A549 (cell line): ENCODE data around the gene HCFC1R1.

ENCODE experiments used
- EP300 ChIP-seq, 2 experiments: fragments of >200 bp; sonication (Bioruptor Twin); formaldehyde crosslinking; IDR thresholded peaks; 2 replicates in 1 of 2; 3 replicates in 1 of 2; pipeline ENCODE4 v1.6.1; 2016 to 2017
- MAZ ChIP-seq: fragments of 150-350 bp; IDR thresholded peaks from 2 replicates; pipeline ENCODE4 v1.6.1; 2014; ENCODE audit warnings: antibody characterized with exemption, low read depth, low read length, borderline replicate concordance
- MYC ChIP-seq: IDR thresholded peaks from 2 replicates; pipeline ENCODE4 v1.6.1; 2012; ENCODE audit warnings: mild to moderate bottlenecking, inconsistent platforms, low read length, improper control_type of control experiment, borderline replicate concordance
- TF ChIP-seq, protein P1 (sequence below): fragments of >200 bp; sonication (Bioruptor Twin); formaldehyde crosslinking; IDR thresholded peaks from 3 replicates; pipeline ENCODE4 v1.5.1; 2016
- TF ChIP-seq, protein P2 (sequence below): fragments of 200-600 bp; sonication (generic); IDR thresholded peaks from 2 replicates; pipeline ENCODE4 v1.6.1; 2016; ENCODE audit warnings: antibody characterized with exemption, mild to moderate bottlenecking, moderate library complexity

GRCh38 chr16:3073448-3073847, 49.7 kb upstream of the HCFC1R1 start:
- TF ChIP-seq MAZ (no peak), MYC (no peak), EP300 (IDR thresholded peaks at IDR 0.05) (no peak)
- TF ChIP-seq, protein P1, sequence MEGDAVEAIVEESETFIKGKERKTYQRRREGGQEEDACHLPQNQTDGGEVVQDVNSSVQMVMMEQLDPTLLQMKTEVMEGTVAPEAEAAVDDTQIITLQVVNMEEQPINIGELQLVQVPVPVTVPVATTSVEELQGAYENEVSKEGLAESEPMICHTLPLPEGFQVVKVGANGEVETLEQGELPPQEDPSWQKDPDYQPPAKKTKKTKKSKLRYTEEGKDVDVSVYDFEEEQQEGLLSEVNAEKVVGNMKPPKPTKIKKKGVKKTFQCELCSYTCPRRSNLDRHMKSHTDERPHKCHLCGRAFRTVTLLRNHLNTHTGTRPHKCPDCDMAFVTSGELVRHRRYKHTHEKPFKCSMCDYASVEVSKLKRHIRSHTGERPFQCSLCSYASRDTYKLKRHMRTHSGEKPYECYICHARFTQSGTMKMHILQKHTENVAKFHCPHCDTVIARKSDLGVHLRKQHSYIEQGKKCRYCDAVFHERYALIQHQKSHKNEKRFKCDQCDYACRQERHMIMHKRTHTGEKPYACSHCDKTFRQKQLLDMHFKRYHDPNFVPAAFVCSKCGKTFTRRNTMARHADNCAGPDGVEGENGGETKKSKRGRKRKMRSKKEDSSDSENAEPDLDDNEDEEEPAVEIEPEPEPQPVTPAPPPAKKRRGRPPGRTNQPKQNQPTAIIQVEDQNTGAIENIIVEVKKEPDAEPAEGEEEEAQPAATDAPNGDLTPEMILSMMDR = no peak
- TF ChIP-seq, protein P2, sequence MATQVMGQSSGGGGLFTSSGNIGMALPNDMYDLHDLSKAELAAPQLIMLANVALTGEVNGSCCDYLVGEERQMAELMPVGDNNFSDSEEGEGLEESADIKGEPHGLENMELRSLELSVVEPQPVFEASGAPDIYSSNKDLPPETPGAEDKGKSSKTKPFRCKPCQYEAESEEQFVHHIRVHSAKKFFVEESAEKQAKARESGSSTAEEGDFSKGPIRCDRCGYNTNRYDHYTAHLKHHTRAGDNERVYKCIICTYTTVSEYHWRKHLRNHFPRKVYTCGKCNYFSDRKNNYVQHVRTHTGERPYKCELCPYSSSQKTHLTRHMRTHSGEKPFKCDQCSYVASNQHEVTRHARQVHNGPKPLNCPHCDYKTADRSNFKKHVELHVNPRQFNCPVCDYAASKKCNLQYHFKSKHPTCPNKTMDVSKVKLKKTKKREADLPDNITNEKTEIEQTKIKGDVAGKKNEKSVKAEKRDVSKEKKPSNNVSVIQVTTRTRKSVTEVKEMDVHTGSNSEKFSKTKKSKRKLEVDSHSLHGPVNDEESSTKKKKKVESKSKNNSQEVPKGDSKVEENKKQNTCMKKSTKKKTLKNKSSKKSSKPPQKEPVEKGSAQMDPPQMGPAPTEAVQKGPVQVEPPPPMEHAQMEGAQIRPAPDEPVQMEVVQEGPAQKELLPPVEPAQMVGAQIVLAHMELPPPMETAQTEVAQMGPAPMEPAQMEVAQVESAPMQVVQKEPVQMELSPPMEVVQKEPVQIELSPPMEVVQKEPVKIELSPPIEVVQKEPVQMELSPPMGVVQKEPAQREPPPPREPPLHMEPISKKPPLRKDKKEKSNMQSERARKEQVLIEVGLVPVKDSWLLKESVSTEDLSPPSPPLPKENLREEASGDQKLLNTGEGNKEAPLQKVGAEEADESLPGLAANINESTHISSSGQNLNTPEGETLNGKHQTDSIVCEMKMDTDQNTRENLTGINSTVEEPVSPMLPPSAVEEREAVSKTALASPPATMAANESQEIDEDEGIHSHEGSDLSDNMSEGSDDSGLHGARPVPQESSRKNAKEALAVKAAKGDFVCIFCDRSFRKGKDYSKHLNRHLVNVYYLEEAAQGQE = no peak
